GM23248 (cell line): ENCODE data around the gene FTO.

Experiments
- EZH2 ChIP-seq: fragments of 200-600 bp; sonication (generic); IDR thresholded peaks from 2 replicates; pipeline ENCODE4 v1.6.1; 2018; ENCODE audit warnings: antibody characterized with exemption, mild to moderate bottlenecking; ENCODE audit not compliant: insufficient read depth, poor library complexity, severe bottlenecking
- EZH2phosphoT487 ChIP-seq: fragments of 200-600 bp; sonication (generic); IDR thresholded peaks from 2 replicates; pipeline ENCODE4 v1.6.1; 2018; ENCODE audit warnings: antibody characterized with exemption, moderate library complexity, mild to moderate bottlenecking, low read depth; ENCODE audit not compliant: insufficient read depth

- TF ChIP-seq EZH2phosphoT487 (no peak), EZH2 (no peak)
Measured at GRCh38 chr16:53950677-53951076, 246.7 kb downstream of the FTO start.
